Neural cell (in vitro differentiated cells): ENCODE results near the gene GOLPH3L. TPM values are rescaled to one million over a fixed set of nuclear protein-coding genes. Genes with fewer than 3 reads are reported as not detected.

Source experiments
- H2AFZ ChIP-seq: fragments of 200-600, 300-800 bp; sonication (generic), shearing (Covaris generic); 2 replicates; pipeline ENCODE4 v1.6.0; 2014; ENCODE audit warnings: low read depth, mild to moderate bottlenecking, antibody characterized with exemption, low read length, moderate library complexity
- H3F3A ChIP-seq: fragments of 200-600 bp; shearing (Covaris generic); 2 replicates; pipeline ENCODE4 v1.6.1; 2016; ENCODE audit warnings: mild to moderate bottlenecking, moderate library complexity, mixed read lengths, antibody characterized with exemption, low read length; ENCODE audit not compliant: insufficient read depth, poor library complexity, severe bottlenecking
- H3K27ac ChIP-seq: fragments of 200-600, 300-800 bp; sonication (generic), shearing (Covaris generic); 2 replicates; pipeline ENCODE4 v1.5.1; 2014; ENCODE audit warnings: mild to moderate bottlenecking, low read length, moderate library complexity
- H3K27me3 ChIP-seq: fragments of 300-800, 200-600 bp; sonication (generic), shearing (Covaris generic); 2 replicates; pipeline ENCODE4 v1.6.0; 2014; ENCODE audit warnings: mild to moderate bottlenecking, low read depth, low read length, moderate library complexity; ENCODE audit not compliant: insufficient read depth
- H3K36me3 ChIP-seq: fragments of 300-800, 200-600 bp; sonication (generic), shearing (Covaris generic); 2 replicates; pipeline ENCODE4 v1.5.1; 2014; ENCODE audit warnings: mild to moderate bottlenecking, antibody characterized with exemption, low read length, moderate library complexity; ENCODE audit not compliant: insufficient read depth
- H3K4me2 ChIP-seq: fragments of 300-800, 200-600 bp; sonication (generic), shearing (Covaris generic); 2 replicates; pipeline ENCODE4 v1.6.0; 2014; ENCODE audit warnings: mild to moderate bottlenecking, low read length
- H3K4me3 ChIP-seq: fragments of 300-800, 200-600 bp; sonication (generic), shearing (Covaris generic); 2 replicates; pipeline ENCODE4 v1.5.1; 2014; ENCODE audit warnings: mild to moderate bottlenecking, low read length, moderate library complexity
- H3K79me2 ChIP-seq: fragments of 200-600 bp; shearing (Covaris generic); replicated peaks from 2 replicates; pipeline ENCODE4 v1.6.0; 2014; ENCODE audit warnings: mild to moderate bottlenecking, low read length, moderate library complexity; ENCODE audit not compliant: insufficient read depth
- H3K9ac ChIP-seq: fragments of 300-800, 200-600 bp; sonication (generic), shearing (Covaris generic); 2 replicates; pipeline ENCODE4 v1.6.1; 2016; ENCODE audit warnings: mild to moderate bottlenecking, low read length, mixed read lengths
- H3K9me2 ChIP-seq: fragments of 200-600 bp; shearing (Covaris generic); 2 replicates; pipeline ENCODE4 v1.6.1; 2016; ENCODE audit warnings: mild to moderate bottlenecking, low read length, mixed read lengths; ENCODE audit not compliant: insufficient read depth
- H3K9me3 ChIP-seq: fragments of 200-600, 300-800 bp; sonication (generic), shearing (Covaris generic); 2 replicates; pipeline ENCODE4 v1.6.1; 2016; ENCODE audit warnings: mild to moderate bottlenecking, mixed run types, low read length, moderate library complexity, mixed read lengths
- H4K20me1 ChIP-seq: fragments of 200-600 bp; shearing (Covaris generic); 2 replicates; pipeline ENCODE4 v1.6.1; 2016; ENCODE audit warnings: mild to moderate bottlenecking, mixed run types; ENCODE audit not compliant: insufficient read depth
- CTCF ChIP-seq: fragments of 450-650 bp; IDR thresholded peaks from 2 replicates; pipeline ENCODE4 v1.5.1; 2014; ENCODE audit warnings: antibody characterized with exemption, mild to moderate bottlenecking, moderate library complexity; ENCODE audit not compliant: poor library complexity, severe bottlenecking
- EP300 ChIP-seq: fragments of 450-650 bp; conservative IDR thresholded peaks from 2 replicates; pipeline ENCODE4 v1.6.1; 2014; ENCODE audit warnings: antibody characterized with exemption, mild to moderate bottlenecking, moderate library complexity; ENCODE audit not compliant: poor library complexity, severe bottlenecking
- EZH2 ChIP-seq: fragments of 200-600, 300-800 bp; shearing (Covaris generic), sonication (generic); IDR thresholded peaks from 2 replicates; pipeline ENCODE4 v1.6.1; 2014; ENCODE audit warnings: antibody characterized with exemption, low read length, borderline replicate concordance, mild to moderate bottlenecking; ENCODE audit not compliant: insufficient read depth, poor library complexity, severe bottlenecking
- MXI1 ChIP-seq: fragments of 450-650 bp; conservative IDR thresholded peaks from 2 replicates; pipeline ENCODE4 v1.6.1; 2014; ENCODE audit warnings: antibody characterized with exemption, mild to moderate bottlenecking; ENCODE audit not compliant: poor library complexity, severe bottlenecking
- POLR2AphosphoS5 ChIP-seq: IDR thresholded peaks from 2 replicates; pipeline ENCODE4 v1.6.1; 2012
- RAD21 ChIP-seq: fragments of 450-650 bp; conservative IDR thresholded peaks from 2 replicates; pipeline ENCODE4 v1.6.1; 2014; ENCODE audit warnings: antibody characterized with exemption, mild to moderate bottlenecking, moderate library complexity
- REST ChIP-seq: IDR thresholded peaks from 2 replicates; pipeline ENCODE4 v1.6.1; 2012; ENCODE audit warnings: borderline replicate concordance
- SMC3 ChIP-seq: fragments of 450-650 bp; conservative IDR thresholded peaks from 2 replicates; pipeline ENCODE4 v1.6.1; 2014; ENCODE audit warnings: antibody characterized with exemption, mild to moderate bottlenecking, moderate library complexity; ENCODE audit not compliant: poor library complexity
- TAF1 ChIP-seq: IDR thresholded peaks from 2 replicates; pipeline ENCODE4 v1.6.1; 2012; ENCODE audit warnings: low read depth
- polyA plus RNA-seq: library from polyadenylated mRNA; depleted of rRNA; stranded (reverse); fragments of >200 nt; gene quantifications from 2 replicates; pipeline ENCODE4 v1.2.3, GENCODE V29; 2014

GOLPH3L gene
- polyA plus RNA-seq, 1 donor from 2014 or later = 7.0 TPM

- H3K36me3 ChIP-seq = no peaks in the 10 kb centered on the region
- H3K4me3 ChIP-seq = no peak overlapping the region
- H3K9me3 ChIP-seq = no peaks in the 10 kb centered on the region
- H3K4me2 ChIP-seq = no peak overlapping the region
- no peaks in the 10 kb centered on the region for H3K27me3 ChIP-seq
- TF ChIP-seq SMC3 (no peak), MXI1 (no peak), EP300 (no peak), RAD21 (no peak), POLR2AphosphoS5 (no peak), TAF1 (no peak), CTCF (no peak), REST (no peak), EZH2 (no peak)
- H3F3A ChIP-seq = no peaks in the 10 kb centered on the region
- no peak overlapping the region for H3K27ac ChIP-seq
- no peak overlapping the region for H3K9ac ChIP-seq
- H2AFZ ChIP-seq = no peak overlapping the region
- no peaks in the 10 kb centered on the region for H3K9me2 ChIP-seq
- no peaks in the 10 kb centered on the region for H4K20me1 ChIP-seq
- no peaks in the 10 kb centered on the region for H3K79me2 ChIP-seq
Measured at GRCh38 chr1:150663321-150663720, 33.6 kb downstream of the GOLPH3L start.

GRCh38 chr1:150662811-150663210, 34.1 kb downstream of the GOLPH3L start:
- TF ChIP-seq CTCF (no peak), REST (no peak), TAF1 (no peak), POLR2AphosphoS5 (no peak), MXI1 (no peak), SMC3 (no peak), EZH2 (no peak), RAD21 (no peak), EP300 (no peak)
- H3K27ac ChIP-seq = no peak overlapping the region

More at GRCh38 chr1:150662811-150663210, 34.1 kb downstream of the GOLPH3L start:
- no peaks in the 10 kb centered on the region for H4K20me1 ChIP-seq
- no peaks in the 10 kb centered on the region for H3K27me3 ChIP-seq
- H3K79me2 ChIP-seq = no peaks in the 10 kb centered on the region
- no peak overlapping the region for H3K4me2 ChIP-seq
- H2AFZ ChIP-seq = no peak overlapping the region
- H3K4me3 ChIP-seq = no peak overlapping the region
- H3K9me2 ChIP-seq = no peaks in the 10 kb centered on the region
- H3K36me3 ChIP-seq = no peaks in the 10 kb centered on the region
- no peaks in the 10 kb centered on the region for H3F3A ChIP-seq
- H3K9ac ChIP-seq = no peak overlapping the region
- no peaks in the 10 kb centered on the region for H3K9me3 ChIP-seq
